NT2/D1 (cell line): ENCODE results near the gene MALT1.

Source experiments
- YY1 ChIP-seq: IDR thresholded peaks from 2 replicates; pipeline ENCODE4 v1.6.1; 2011; ENCODE audit not compliant: insufficient read length, insufficient read depth
- ZNF274 ChIP-seq: IDR thresholded peaks from 2 replicates; pipeline ENCODE4 v1.6.1; 2011; ENCODE audit warnings: mild to moderate bottlenecking, low read depth, low read length

DNA sequence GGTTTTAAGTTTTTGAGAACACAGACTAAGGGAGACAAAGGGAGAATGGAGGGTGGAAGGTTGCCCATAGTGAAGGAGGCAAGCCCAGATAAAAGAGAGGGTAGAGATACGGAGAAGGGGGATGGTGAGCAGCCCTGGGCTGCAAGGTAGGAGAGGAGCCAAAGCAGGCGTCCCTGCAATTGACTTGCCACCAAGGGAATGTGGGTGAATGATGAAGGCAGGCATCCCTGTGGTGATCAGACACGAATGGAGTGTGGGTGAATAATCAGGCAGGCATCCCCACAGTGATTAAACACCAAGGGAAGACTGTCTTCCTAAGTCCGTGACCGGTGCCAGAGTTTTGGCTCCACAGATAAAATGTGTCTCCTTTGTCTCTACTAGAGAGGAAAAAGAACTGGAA, 25.9 kb upstream of the MALT1 start:
- TF ChIP-seq YY1 (no peak), ZNF274 (no peak)
